ENCODE data around the gene SIGLEC5.
"Not testable (repeated sequence)": the region's sequence is repeated elsewhere in the genome, so short reads cannot be mapped to it uniquely, and the experiment has no call there.

The SIGLEC5 gene

GRCh38 chr19:51630315-51630714, at the start of gene SIGLEC5:
Gene SIGLEC5 (minus strand): TSS chr19:51630401. CDS start chr19:51630335, 66 bp downstream.
- DNase-seq (ENCODE audit: low spot score) = not testable (repeated sequence)

GRCh38 chr19:51676566-51677083, 46.4 kb upstream of the SIGLEC5 start:
- DNase-seq (ENCODE audit: low spot score) = no peak

- DNase-seq (ENCODE audit: low spot score) = peak; percentile 43
Measured at GRCh38 chr19:51675911-51676565, 45.8 kb upstream of the SIGLEC5 start.

GRCh38 chr19:51668216-51668615, 38.0 kb upstream of the SIGLEC5 start:
- DNase-seq (ENCODE audit: low spot score) = no peak

- DNase-seq (ENCODE audit: low spot score) = peak; percentile 46
Measured at GRCh38 chr19:51664997-51665396, 34.8 kb upstream of the SIGLEC5 start.

- DNase-seq (ENCODE audit: low spot score) = no peak
Measured at GRCh38 chr19:51664131-51664530, 33.9 kb upstream of the SIGLEC5 start.

GRCh38 chr19:51663650-51664049, 33.4 kb upstream of the SIGLEC5 start:
- DNase-seq (ENCODE audit: low spot score) = no peak

- peak; percentile 67 for DNase-seq (ENCODE audit: low spot score)
Measured at GRCh38 chr19:51660975-51661600, 30.9 kb upstream of the SIGLEC5 start.

GRCh38 chr19:51654783-51655182, 24.6 kb upstream of the SIGLEC5 start:
- DNase-seq (ENCODE audit: low spot score) = no peak

GRCh38 chr19:51653162-51653561, 23.0 kb upstream of the SIGLEC5 start:
- no peak for DNase-seq (ENCODE audit: low spot score)

GRCh38 chr19:51652266-51652665, 22.1 kb upstream of the SIGLEC5 start:
- no peak for DNase-seq (ENCODE audit: low spot score)

GRCh38 chr19:51651216-51651846, 21.1 kb upstream of the SIGLEC5 start:
- no peak for DNase-seq (ENCODE audit: low spot score)

- DNase-seq (ENCODE audit: low spot score) = no peak
Measured at GRCh38 chr19:51647318-51647717, 17.1 kb upstream of the SIGLEC5 start.

GRCh38 chr19:51646730-51647129, 16.5 kb upstream of the SIGLEC5 start, which contains the start of gene SIGLEC14:
Gene SIGLEC14 (minus strand): TSS chr19:51646825. CDS start chr19:51646759, 66 bp downstream.
- DNase-seq (ENCODE audit: low spot score) = not testable (repeated sequence)

- no peak for DNase-seq (ENCODE audit: low spot score)
Measured at GRCh38 chr19:51644636-51645271, 14.6 kb upstream of the SIGLEC5 start.

GRCh38 chr19:51641648-51642047, 11.4 kb upstream of the SIGLEC5 start:
- no peak for DNase-seq (ENCODE audit: low spot score)

GRCh38 chr19:51640386-51640785, 10.2 kb upstream of the SIGLEC5 start:
- DNase-seq (ENCODE audit: low spot score) = no peak

- no peak for DNase-seq (ENCODE audit: low spot score)
Measured at GRCh38 chr19:51639916-51640315, 9.7 kb upstream of the SIGLEC5 start.

GRCh38 chr19:51637362-51637978, 7.3 kb upstream of the SIGLEC5 start:
- DNase-seq (ENCODE audit: low spot score) = peak; percentile 41

GRCh38 chr19:51632126-51632525, 1.9 kb upstream of the SIGLEC5 start:
- no peak for DNase-seq (ENCODE audit: low spot score)

GRCh38 chr19:51628153-51628939, 1.9 kb downstream of the SIGLEC5 start:
- DNase-seq (ENCODE audit: low spot score) = no peak
